Activated naive CD8-positive, alpha-beta T cell treated with anti-CD3 and anti-CD28 coated beads for 36 hours (primary cell): Measurements from ENCODE around the gene TSC2. TPM values are rescaled to one million over a fixed set of nuclear protein-coding genes. Genes with fewer than 3 reads are reported as not detected.
A peak's percentile ranks its signal among the peaks of the same experiment; 100 is the strongest.
"Not testable (repeated sequence)": the region's sequence is repeated elsewhere in the genome, so short reads cannot be mapped to it uniquely, and the experiment has no call there.

ENCODE experiments used
- DNase-seq: peaks from one replicate; pipeline ENCODE4 v3.0.0; 2021
- H3K27ac Mint-ChIP-seq: one replicate; pipeline ENCODE4 v1.8.0; 2022; ENCODE audit warnings: mild to moderate bottlenecking, moderate library complexity, mixed read lengths
- H3K27me3 Mint-ChIP-seq: one replicate; pipeline ENCODE4 v1.8.0; 2022; ENCODE audit warnings: mild to moderate bottlenecking, mixed read lengths
- H3K36me3 Mint-ChIP-seq: one replicate; pipeline ENCODE4 v1.8.0; 2021; ENCODE audit warnings: mild to moderate bottlenecking, mixed read lengths
- H3K4me1 Mint-ChIP-seq: one replicate; pipeline ENCODE4 v1.8.0; 2021; ENCODE audit warnings: mixed read lengths
- H3K4me3 Mint-ChIP-seq: one replicate; pipeline ENCODE4 v1.8.0; 2022; ENCODE audit warnings: mild to moderate bottlenecking, moderate library complexity, mixed read lengths
- H3K9me3 Mint-ChIP-seq: one replicate; pipeline ENCODE4 v1.8.0; 2022; ENCODE audit warnings: mixed read lengths
- total RNA-seq, 2 experiments: library from RNA; stranded (reverse); gene quantifications; one replicate each; pipeline ENCODE4 v1.2.3, GENCODE V29; 2021

TSC2 gene
- total RNA-seq, 2 experiments from 2014 or later: 52.3 to 57.5 TPM

- H3K4me3 Mint-ChIP-seq: peak overlapping the region; percentile 29
Observed at GRCh38 chr16:2033909-2034695, 13.7 kb upstream of the TSC2 start.

GRCh38 chr16:2034696-2035430 is 12.9 kb upstream of the TSC2 start:
- no peak for DNase-seq
- Mint-ChIP-seq H3K36me3 (no peaks in the 10 kb centered on the region), H3K4me3 (peak overlapping the region; percentile 7), H3K4me1 (no peaks in the 10 kb centered on the region), H3K27ac (no peak overlapping the region), H3K9me3 (no peaks in the 10 kb centered on the region), H3K27me3 (no peaks in the 10 kb centered on the region)

More at GRCh38 chr16:2033909-2034695, 13.7 kb upstream of the TSC2 start:
- not testable (repeated sequence) for H3K9me3 Mint-ChIP-seq, H3K4me1 Mint-ChIP-seq, H3K27ac Mint-ChIP-seq, H3K36me3 Mint-ChIP-seq, H3K27me3 Mint-ChIP-seq, DNase-seq

- no peak for DNase-seq
- H3K36me3 Mint-ChIP-seq: no peaks in the 10 kb centered on the region
- H3K27ac Mint-ChIP-seq: no peak overlapping the region
- no peaks in the 10 kb centered on the region for H3K4me1 Mint-ChIP-seq
- H3K9me3 Mint-ChIP-seq: no peaks in the 10 kb centered on the region
- no peaks in the 10 kb centered on the region for H3K27me3 Mint-ChIP-seq
- H3K4me3 Mint-ChIP-seq: no peak overlapping the region
Observed at GRCh38 chr16:2035431-2036199, 12.2 kb upstream of the TSC2 start.

- no peaks in the 10 kb centered on the region for H3K27me3 Mint-ChIP-seq
- H3K4me1 Mint-ChIP-seq: no peaks in the 10 kb centered on the region
- no peak overlapping the region for H3K4me3 Mint-ChIP-seq
- no peak for DNase-seq
- no peaks in the 10 kb centered on the region for H3K9me3 Mint-ChIP-seq
- H3K27ac Mint-ChIP-seq: no peak overlapping the region
- no peaks in the 10 kb centered on the region for H3K36me3 Mint-ChIP-seq
Observed at GRCh38 chr16:2036200-2036966, 11.4 kb upstream of the TSC2 start.

GRCh38 chr16:2037115-2037514 is 10.7 kb upstream of the TSC2 start:
- no peak overlapping the region for H3K4me3 Mint-ChIP-seq
- no peak for DNase-seq
- no peak overlapping the region for H3K27ac Mint-ChIP-seq
- H3K4me1 Mint-ChIP-seq: no peaks in the 10 kb centered on the region
- H3K27me3 Mint-ChIP-seq: no peaks in the 10 kb centered on the region
- H3K9me3 Mint-ChIP-seq: no peaks in the 10 kb centered on the region
- no peaks in the 10 kb centered on the region for H3K36me3 Mint-ChIP-seq

GRCh38 chr16:2037647-2038381 is 10.0 kb upstream of the TSC2 start:
- Mint-ChIP-seq H3K36me3 (no peaks in the 10 kb centered on the region), H3K4me1 (no peaks in the 10 kb centered on the region), H3K27ac (no peak overlapping the region), H3K9me3 (no peaks in the 10 kb centered on the region), H3K4me3 (no peak overlapping the region), H3K27me3 (no peaks in the 10 kb centered on the region)
- no peak for DNase-seq

GRCh38 chr16:2038382-2039231 is 9.2 kb upstream of the TSC2 start:
- no peaks in the 10 kb centered on the region for H3K4me1 Mint-ChIP-seq
- H3K27me3 Mint-ChIP-seq: no peaks in the 10 kb centered on the region
- no peak overlapping the region for H3K27ac Mint-ChIP-seq
- H3K4me3 Mint-ChIP-seq: no peak overlapping the region
- DNase-seq: no peak
- H3K9me3 Mint-ChIP-seq: no peaks in the 10 kb centered on the region
- no peaks in the 10 kb centered on the region for H3K36me3 Mint-ChIP-seq

GRCh38 chr16:2039274-2040031 is 8.3 kb upstream of the TSC2 start:
- Mint-ChIP-seq H3K36me3 (no peaks in the 10 kb centered on the region), H3K4me3 (no peak overlapping the region), H3K4me1 (no peaks in the 10 kb centered on the region), H3K27me3 (no peaks in the 10 kb centered on the region), H3K27ac (no peak overlapping the region), H3K9me3 (no peaks in the 10 kb centered on the region)
- DNase-seq: no peak

GRCh38 chr16:2040041-2040786 is 7.6 kb upstream of the TSC2 start:
- H3K27me3 Mint-ChIP-seq: no peaks in the 10 kb centered on the region
- H3K9me3 Mint-ChIP-seq: no peaks in the 10 kb centered on the region
- H3K4me1 Mint-ChIP-seq: no peaks in the 10 kb centered on the region
- H3K27ac Mint-ChIP-seq: no peak overlapping the region
- no peaks in the 10 kb centered on the region for H3K36me3 Mint-ChIP-seq
- no peak overlapping the region for H3K4me3 Mint-ChIP-seq
- no peak for DNase-seq

GRCh38 chr16:2040787-2041522 is 6.8 kb upstream of the TSC2 start:
- Mint-ChIP-seq H3K4me3 (no peak overlapping the region), H3K4me1 (no peaks in the 10 kb centered on the region), H3K36me3 (no peaks in the 10 kb centered on the region), H3K27me3 (no peaks in the 10 kb centered on the region), H3K9me3 (no peaks in the 10 kb centered on the region), H3K27ac (no peak overlapping the region)
- no peak for DNase-seq

- no peaks in the 10 kb centered on the region for H3K27me3 Mint-ChIP-seq
- H3K4me3 Mint-ChIP-seq: no peak overlapping the region
- H3K9me3 Mint-ChIP-seq: no peaks in the 10 kb centered on the region
- no peak overlapping the region for H3K27ac Mint-ChIP-seq
- H3K4me1 Mint-ChIP-seq: peaks cover 6% of the 10 kb centered on the region
- H3K36me3 Mint-ChIP-seq: no peaks in the 10 kb centered on the region
- DNase-seq: no peak
Observed at GRCh38 chr16:2042171-2042985, 5.4 kb upstream of the TSC2 start.
